GM23338 (cell line): ENCODE data around the gene DUSP3.

Experiments used
- CREB1 ChIP-seq: fragments of 250-450 bp; sonication (Bioruptor Pico); IDR thresholded peaks from 2 replicates; pipeline ENCODE4 v1.5.0; 2020; ENCODE audit warnings: low read depth, mild to moderate bottlenecking, moderate library complexity
- CTCF ChIP-seq, 2 experiments: fragments of 200-600 bp in 1 of 2; sonication (generic) in 1 of 2; conservative IDR thresholded peaks; 2 replicates each; pipeline versions ENCODE4 v1.5.1 to v1.6.1; 2016 to 2017; ENCODE audit warnings: antibody characterized with exemption in 2 of 2, low read depth in 2 of 2, mild to moderate bottlenecking in 2 of 2, moderate library complexity in 1 of 2
- EZH2 ChIP-seq: fragments of 200-600 bp; sonication (generic); IDR thresholded peaks from one replicate; pipeline ENCODE4 v1.8.0; 2017; ENCODE audit warnings: antibody characterized with exemption, mild to moderate bottlenecking, low read depth; ENCODE audit not compliant: unreplicated experiment
- EZH2phosphoT487 ChIP-seq: fragments of 200-600 bp; sonication (generic); IDR thresholded peaks from one replicate; pipeline ENCODE4 v1.8.1; 2018; ENCODE audit warnings: antibody characterized with exemption; ENCODE audit not compliant: unreplicated experiment
- POLR2AphosphoS5 ChIP-seq: IDR thresholded peaks from 2 replicates; pipeline ENCODE4 v1.6.1; 2016; ENCODE audit warnings: antibody characterized with exemption, low read depth
- ZNF114 ChIP-seq: fragments of 250-450 bp; sonication (Bioruptor Pico); IDR thresholded peaks from 2 replicates; pipeline ENCODE4 v1.5.0; 2020; ENCODE audit warnings: mild to moderate bottlenecking, moderate library complexity
- TF ChIP-seq, protein P1 (sequence below): IDR thresholded peaks from 2 replicates; pipeline ENCODE4 v1.6.1; 2016; ENCODE audit warnings: antibody characterized with exemption
- TF ChIP-seq, protein P2 (sequence below): IDR thresholded peaks from one replicate; pipeline ENCODE4 v1.6.1; 2018; ENCODE audit warnings: antibody characterized with exemption; ENCODE audit not compliant: unreplicated experiment

DNA sequence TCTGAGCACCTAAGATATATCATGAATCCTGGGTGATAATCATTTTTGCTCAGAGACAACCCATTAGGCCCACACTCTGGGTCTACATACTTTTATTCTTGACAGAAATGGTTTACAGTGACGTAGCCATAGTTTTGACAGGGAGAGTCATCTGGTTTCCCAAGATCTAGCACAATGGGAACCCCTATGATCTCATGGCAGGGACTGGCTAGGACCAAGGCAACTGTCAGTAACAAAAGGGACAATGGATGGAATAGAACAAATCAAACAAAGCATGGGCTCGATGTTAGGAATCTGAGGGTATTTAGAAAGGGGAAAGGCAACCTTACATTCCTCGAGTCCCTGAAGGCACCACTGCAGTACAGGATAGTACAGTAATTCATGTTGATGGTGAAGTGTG lies 22.0 kb upstream of the DUSP3 start:
- TF ChIP-seq CTCF (conservative IDR thresholded peaks at IDR 0.05; ENCODE audit: low read depth in 2 of 2) (no peak), ZNF114 (CRISPR knock-in tag) (no peak), CREB1 (CRISPR knock-in tag) (no peak), EZH2 (no peak), POLR2AphosphoS5 (no peak), EZH2phosphoT487 (no peak)
- TF ChIP-seq, protein P1, sequence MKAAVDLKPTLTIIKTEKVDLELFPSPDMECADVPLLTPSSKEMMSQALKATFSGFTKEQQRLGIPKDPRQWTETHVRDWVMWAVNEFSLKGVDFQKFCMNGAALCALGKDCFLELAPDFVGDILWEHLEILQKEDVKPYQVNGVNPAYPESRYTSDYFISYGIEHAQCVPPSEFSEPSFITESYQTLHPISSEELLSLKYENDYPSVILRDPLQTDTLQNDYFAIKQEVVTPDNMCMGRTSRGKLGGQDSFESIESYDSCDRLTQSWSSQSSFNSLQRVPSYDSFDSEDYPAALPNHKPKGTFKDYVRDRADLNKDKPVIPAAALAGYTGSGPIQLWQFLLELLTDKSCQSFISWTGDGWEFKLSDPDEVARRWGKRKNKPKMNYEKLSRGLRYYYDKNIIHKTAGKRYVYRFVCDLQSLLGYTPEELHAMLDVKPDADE = no peak
- TF ChIP-seq, protein P2, sequence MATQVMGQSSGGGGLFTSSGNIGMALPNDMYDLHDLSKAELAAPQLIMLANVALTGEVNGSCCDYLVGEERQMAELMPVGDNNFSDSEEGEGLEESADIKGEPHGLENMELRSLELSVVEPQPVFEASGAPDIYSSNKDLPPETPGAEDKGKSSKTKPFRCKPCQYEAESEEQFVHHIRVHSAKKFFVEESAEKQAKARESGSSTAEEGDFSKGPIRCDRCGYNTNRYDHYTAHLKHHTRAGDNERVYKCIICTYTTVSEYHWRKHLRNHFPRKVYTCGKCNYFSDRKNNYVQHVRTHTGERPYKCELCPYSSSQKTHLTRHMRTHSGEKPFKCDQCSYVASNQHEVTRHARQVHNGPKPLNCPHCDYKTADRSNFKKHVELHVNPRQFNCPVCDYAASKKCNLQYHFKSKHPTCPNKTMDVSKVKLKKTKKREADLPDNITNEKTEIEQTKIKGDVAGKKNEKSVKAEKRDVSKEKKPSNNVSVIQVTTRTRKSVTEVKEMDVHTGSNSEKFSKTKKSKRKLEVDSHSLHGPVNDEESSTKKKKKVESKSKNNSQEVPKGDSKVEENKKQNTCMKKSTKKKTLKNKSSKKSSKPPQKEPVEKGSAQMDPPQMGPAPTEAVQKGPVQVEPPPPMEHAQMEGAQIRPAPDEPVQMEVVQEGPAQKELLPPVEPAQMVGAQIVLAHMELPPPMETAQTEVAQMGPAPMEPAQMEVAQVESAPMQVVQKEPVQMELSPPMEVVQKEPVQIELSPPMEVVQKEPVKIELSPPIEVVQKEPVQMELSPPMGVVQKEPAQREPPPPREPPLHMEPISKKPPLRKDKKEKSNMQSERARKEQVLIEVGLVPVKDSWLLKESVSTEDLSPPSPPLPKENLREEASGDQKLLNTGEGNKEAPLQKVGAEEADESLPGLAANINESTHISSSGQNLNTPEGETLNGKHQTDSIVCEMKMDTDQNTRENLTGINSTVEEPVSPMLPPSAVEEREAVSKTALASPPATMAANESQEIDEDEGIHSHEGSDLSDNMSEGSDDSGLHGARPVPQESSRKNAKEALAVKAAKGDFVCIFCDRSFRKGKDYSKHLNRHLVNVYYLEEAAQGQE = no peak
